Measurements from ENCODE around the gene KIF20B.

GRCh38 chr10:89745903-89746302 is 44.5 kb downstream of the KIF20B start:
- TF ChIP-seq, protein P1, sequence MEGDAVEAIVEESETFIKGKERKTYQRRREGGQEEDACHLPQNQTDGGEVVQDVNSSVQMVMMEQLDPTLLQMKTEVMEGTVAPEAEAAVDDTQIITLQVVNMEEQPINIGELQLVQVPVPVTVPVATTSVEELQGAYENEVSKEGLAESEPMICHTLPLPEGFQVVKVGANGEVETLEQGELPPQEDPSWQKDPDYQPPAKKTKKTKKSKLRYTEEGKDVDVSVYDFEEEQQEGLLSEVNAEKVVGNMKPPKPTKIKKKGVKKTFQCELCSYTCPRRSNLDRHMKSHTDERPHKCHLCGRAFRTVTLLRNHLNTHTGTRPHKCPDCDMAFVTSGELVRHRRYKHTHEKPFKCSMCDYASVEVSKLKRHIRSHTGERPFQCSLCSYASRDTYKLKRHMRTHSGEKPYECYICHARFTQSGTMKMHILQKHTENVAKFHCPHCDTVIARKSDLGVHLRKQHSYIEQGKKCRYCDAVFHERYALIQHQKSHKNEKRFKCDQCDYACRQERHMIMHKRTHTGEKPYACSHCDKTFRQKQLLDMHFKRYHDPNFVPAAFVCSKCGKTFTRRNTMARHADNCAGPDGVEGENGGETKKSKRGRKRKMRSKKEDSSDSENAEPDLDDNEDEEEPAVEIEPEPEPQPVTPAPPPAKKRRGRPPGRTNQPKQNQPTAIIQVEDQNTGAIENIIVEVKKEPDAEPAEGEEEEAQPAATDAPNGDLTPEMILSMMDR (IDR thresholded peaks at IDR 0.05): no peak
- no peak for TF ChIP-seq POLR2A (IDR thresholded peaks at IDR 0.05)
